ENCODE data around the gene BMX. TPM values are rescaled to one million over a fixed set of nuclear protein-coding genes. Genes with fewer than 3 reads are reported as not detected.

The BMX gene
- total and polyA plus RNA-seq, 9 of the 15 experiments (the other 6 are each of a cell fraction or from before 2014, with no cell fraction given) = 0.45 to 4.2 (median 1.8) TPM

- TF ChIP-seq C11orf30 (IDR thresholded peaks at IDR 0.05; ENCODE audit: low read depth) (peak; percentile 58; the same call in 1 of the 2 replicates), GTF2E2 (tag; IDR thresholded peaks at IDR 0.05) (no peak), SNRNP70 (optimal IDR thresholded peaks at IDR 0.05; ENCODE audit: low read depth, low read length) (no peak), ZNF408 (CRISPR knock-in tag; IDR thresholded peaks at IDR 0.05; ENCODE audit: low read depth) (no peak), MGA (IDR thresholded peaks at IDR 0.05) (peak; percentile 41), JUND (IDR thresholded peaks at IDR 0.05; ENCODE audit: borderline replicate concordance, low read depth, low read length) (peak; percentile 64; the same call in 1 of the 2 replicates), JUND (tag; IDR thresholded peaks at IDR 0.05; ENCODE audit: borderline replicate concordance, low read depth, low read length) (no peak; the same call in 2 of the 3 replicates), E4F1 (CRISPR knock-in tag; IDR thresholded peaks at IDR 0.05; ENCODE audit: borderline replicate concordance) (no peak), ZKSCAN8 (CRISPR knock-in tag; IDR thresholded peaks at IDR 0.05) (no peak), NFE2 (IDR thresholded peaks at IDR 0.05; ENCODE audit: low read depth) (peak; percentile 67), DPF2 (IDR thresholded peaks at IDR 0.05) (0 out of 2 replicates have a peak, but pooled peaks have one; percentile 15), SMARCA4 (IDR thresholded peaks at IDR 0.05) (0 out of 2 replicates have a peak, but pooled peaks have one; percentile 17), ESRRB (CRISPR knock-in tag; IDR thresholded peaks at IDR 0.05; ENCODE audit: borderline replicate concordance) (no peak), ARID1B (IDR thresholded peaks at IDR 0.05) (peak; percentile 26; the same call in 1 of the 2 replicates), FOSL1 (tag; conservative IDR thresholded peaks at IDR 0.05) (peak; percentile 27; the same call in 1 of the 2 replicates), PRMT5 (CRISPR knock-in tag; IDR thresholded peaks at IDR 0.05) (no peak), GTF2F1 (IDR thresholded peaks at IDR 0.05; ENCODE audit: low read depth, low read length) (no peak)
Observed at GRCh38 chrX:15505101-15505500, 4.5 kb downstream of the BMX start (continued).
